Progenitor cell of endocrine pancreas (in vitro differentiated cells): ENCODE data around the gene AZU1. TPM values are rescaled to one million over a fixed set of nuclear protein-coding genes. Genes with fewer than 3 reads are reported as not detected.
"Not testable (repeated sequence)": the region's sequence is repeated elsewhere in the genome, so short reads cannot be mapped to it uniquely, and the experiment has no call there.

Experiments used
- DNase-seq: peaks from one replicate; pipeline ENCODE4 v3.0.0; 2021; ENCODE audit warnings: low spot score; ENCODE audit not compliant: unreplicated experiment
- H3K27ac Mint-ChIP-seq: 2 replicates; pipeline ENCODE4 v1.8.0; 2021; ENCODE audit warnings: mild to moderate bottlenecking, moderate library complexity, mixed read lengths
- H3K27me3 Mint-ChIP-seq: 2 replicates; pipeline ENCODE4 v1.8.0; 2021; ENCODE audit warnings: mixed read lengths
- H3K36me3 Mint-ChIP-seq: 2 replicates; pipeline ENCODE4 v1.8.0; 2022; ENCODE audit warnings: mixed read lengths; ENCODE audit not compliant: insufficient read depth
- H3K4me1 Mint-ChIP-seq: 2 replicates; pipeline ENCODE4 v1.8.0; 2021; ENCODE audit warnings: low read depth, mixed read lengths
- H3K4me3 Mint-ChIP-seq: 2 replicates; pipeline ENCODE4 v1.8.0; 2021; ENCODE audit warnings: low read depth, mild to moderate bottlenecking, moderate library complexity, mixed read lengths
- H3K9me3 Mint-ChIP-seq: 2 replicates; pipeline ENCODE4 v1.8.0; 2021; ENCODE audit warnings: low read depth, mixed read lengths
- total RNA-seq: library from RNA; stranded (reverse); gene quantifications from 2 replicates; pipeline ENCODE4 v1.2.1, GENCODE V29; 2021
- TF ChIP-seq, protein P1 (sequence below): fragments of 200-600 bp; sonication (generic); IDR thresholded peaks from one replicate; pipeline ENCODE4 v1.5.0; 2021; ENCODE audit warnings: antibody characterized with exemption, mild to moderate bottlenecking; ENCODE audit not compliant: unreplicated experiment

The AZU1 gene
- total RNA-seq, 1 donor from 2014 or later: 5.1 TPM

DNA sequence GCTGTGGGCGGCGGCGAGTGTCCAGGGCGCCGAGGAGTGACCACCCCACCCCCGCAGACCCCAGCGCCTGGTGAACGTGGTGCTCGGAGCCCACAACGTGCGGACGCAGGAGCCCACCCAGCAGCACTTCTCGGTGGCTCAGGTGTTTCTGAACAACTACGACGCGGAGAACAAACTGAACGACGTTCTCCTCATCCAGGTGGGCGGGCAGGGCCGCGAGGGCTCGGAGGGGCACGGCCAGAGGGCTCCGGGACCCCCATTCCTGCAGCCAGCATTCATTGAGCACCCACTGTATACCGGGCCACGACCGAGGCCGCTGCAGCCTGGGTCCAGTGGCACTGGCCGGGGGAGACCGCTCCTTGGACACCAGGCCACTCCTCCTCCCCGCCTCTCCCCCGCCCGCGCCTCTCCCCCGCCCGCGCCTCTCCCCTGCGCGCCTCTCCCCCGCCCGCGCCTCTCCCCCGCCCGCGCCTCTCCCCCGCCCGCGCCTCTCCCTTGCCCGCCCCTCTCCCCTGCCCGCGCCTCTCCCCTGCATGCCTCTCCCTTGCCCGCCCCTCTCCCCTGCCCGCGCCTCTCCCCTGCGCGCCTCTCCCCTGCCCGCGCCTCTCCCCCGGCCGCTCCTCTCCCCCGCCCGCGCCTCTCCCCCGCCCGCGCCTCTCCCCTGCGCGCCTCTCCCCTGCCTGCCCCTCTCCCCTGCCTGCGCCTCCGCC is 16.4 kb downstream of the AZU1 start:
- Mint-ChIP-seq H3K36me3 (peaks cover 2% of the 10 kb centered on the region), H3K9me3 (no peaks in the 10 kb centered on the region), H3K4me1 (no peaks in the 10 kb centered on the region), H3K27me3 (peaks cover 41% of the 10 kb centered on the region), H3K4me3 (no peak overlapping the region), H3K27ac (no peak overlapping the region)
- DNase-seq: no peak
- TF ChIP-seq, protein P1, sequence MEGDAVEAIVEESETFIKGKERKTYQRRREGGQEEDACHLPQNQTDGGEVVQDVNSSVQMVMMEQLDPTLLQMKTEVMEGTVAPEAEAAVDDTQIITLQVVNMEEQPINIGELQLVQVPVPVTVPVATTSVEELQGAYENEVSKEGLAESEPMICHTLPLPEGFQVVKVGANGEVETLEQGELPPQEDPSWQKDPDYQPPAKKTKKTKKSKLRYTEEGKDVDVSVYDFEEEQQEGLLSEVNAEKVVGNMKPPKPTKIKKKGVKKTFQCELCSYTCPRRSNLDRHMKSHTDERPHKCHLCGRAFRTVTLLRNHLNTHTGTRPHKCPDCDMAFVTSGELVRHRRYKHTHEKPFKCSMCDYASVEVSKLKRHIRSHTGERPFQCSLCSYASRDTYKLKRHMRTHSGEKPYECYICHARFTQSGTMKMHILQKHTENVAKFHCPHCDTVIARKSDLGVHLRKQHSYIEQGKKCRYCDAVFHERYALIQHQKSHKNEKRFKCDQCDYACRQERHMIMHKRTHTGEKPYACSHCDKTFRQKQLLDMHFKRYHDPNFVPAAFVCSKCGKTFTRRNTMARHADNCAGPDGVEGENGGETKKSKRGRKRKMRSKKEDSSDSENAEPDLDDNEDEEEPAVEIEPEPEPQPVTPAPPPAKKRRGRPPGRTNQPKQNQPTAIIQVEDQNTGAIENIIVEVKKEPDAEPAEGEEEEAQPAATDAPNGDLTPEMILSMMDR: no peak

DNA sequence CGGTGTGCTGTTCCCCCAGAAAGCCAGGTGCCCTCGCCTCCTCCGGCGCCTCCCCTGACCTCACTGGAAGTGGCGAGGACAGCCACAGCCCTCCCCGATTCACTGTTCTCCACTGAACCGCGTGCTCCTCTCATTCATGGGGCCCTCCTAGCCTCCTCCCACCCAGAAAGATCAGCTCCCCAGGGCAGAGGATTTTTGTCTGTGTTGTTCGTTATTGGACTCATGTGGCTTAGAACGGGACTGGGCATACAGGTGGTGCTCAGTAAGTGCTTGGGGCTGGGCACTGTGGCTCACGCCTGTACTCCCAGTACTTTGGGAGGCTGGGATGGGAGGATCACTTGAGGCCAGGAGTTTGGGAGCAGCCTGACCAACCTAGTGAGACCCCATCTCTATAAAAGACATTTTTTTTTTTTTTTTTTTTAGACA is 16.9 kb downstream of the AZU1 start:
- no peak for DNase-seq
- no peaks in the 10 kb centered on the region for H3K9me3 Mint-ChIP-seq
- peaks cover 39% of the 10 kb centered on the region for H3K27me3 Mint-ChIP-seq
- peaks cover 2% of the 10 kb centered on the region for H3K36me3 Mint-ChIP-seq
- no peak overlapping the region for H3K27ac Mint-ChIP-seq
- TF ChIP-seq, protein P1: no peak
- H3K4me3 Mint-ChIP-seq: no peak overlapping the region
- no peaks in the 10 kb centered on the region for H3K4me1 Mint-ChIP-seq

DNA sequence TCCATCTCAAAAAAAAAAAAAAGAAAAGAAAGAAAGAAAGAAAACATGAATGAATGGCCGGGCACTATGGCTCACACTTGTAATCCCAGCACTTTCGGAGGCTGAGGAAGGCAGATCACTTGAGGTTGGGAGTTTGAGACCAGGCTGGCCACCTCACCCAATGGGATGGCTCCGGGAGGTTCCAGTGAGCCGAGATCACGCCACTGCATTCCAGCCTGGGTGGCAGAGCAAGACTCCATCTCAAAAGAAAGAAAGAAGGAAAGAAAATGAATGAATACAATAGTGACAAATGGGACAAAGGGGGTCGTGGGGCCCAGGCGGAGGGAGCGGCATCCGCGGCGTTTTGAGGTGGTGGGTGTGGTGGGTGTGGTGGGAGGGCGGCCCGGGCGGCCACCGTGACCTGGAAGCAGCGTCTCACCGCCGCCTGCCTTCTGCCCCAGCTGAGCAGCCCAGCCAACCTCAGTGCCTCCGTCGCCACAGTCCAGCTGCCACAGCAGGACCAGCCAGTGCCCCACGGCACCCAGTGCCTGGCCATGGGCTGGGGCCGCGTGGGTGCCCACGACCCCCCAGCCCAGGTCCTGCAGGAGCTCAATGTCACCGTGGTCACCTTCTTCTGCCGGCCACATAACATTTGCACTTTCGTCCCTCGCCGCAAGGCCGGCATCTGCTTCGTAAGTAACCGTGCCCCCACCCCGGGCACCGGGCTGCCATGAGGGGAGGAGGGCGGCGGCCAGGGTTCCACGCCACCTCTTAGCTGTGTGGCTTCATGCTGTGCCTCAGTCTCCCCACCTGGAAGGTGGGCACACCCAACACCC is 18.3 kb downstream of the AZU1 start:
- Mint-ChIP-seq H3K4me3 (no peak overlapping the region), H3K27ac (peak overlapping the region; percentile 1), H3K27me3 (peaks cover 39% of the 10 kb centered on the region), H3K4me1 (no peaks in the 10 kb centered on the region), H3K36me3 (peaks cover 2% of the 10 kb centered on the region), H3K9me3 (no peaks in the 10 kb centered on the region)
- DNase-seq: no peak
- TF ChIP-seq, protein P1: no peak

DNA sequence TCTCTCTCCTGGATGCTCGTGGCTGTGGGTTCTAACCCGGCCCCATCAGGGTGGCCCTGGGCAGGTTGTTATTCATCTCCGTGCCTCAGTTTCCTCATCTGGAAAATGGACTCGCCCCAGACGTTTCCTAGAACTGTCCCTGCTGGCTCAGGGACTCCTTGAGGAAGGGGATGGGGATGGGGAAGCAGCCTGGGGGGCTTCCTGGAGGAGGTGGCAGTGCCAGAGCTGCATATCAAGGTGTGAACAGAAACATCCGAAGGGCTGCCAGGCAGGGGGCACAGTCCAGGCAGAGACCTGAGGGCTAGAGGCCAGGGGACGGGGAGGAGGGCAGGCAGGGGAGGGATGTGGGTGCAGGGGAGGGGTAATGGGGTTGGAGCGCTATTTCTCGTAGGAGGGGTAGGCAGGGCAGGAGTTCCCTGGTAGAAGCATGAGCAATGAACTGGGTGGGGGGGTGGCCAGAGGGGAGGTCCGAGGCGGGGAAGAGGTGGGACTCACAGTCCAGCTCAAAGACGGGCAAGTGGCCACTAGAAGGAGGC is 20.8 kb downstream of the AZU1 start:
- TF ChIP-seq, protein P1: no peak
- no peak for DNase-seq
- Mint-ChIP-seq H3K4me3 (no peak overlapping the region), H3K4me1 (no peaks in the 10 kb centered on the region), H3K27ac (no peak overlapping the region), H3K27me3 (peaks cover 26% of the 10 kb centered on the region), H3K9me3 (no peaks in the 10 kb centered on the region), H3K36me3 (no peaks in the 10 kb centered on the region)

DNA sequence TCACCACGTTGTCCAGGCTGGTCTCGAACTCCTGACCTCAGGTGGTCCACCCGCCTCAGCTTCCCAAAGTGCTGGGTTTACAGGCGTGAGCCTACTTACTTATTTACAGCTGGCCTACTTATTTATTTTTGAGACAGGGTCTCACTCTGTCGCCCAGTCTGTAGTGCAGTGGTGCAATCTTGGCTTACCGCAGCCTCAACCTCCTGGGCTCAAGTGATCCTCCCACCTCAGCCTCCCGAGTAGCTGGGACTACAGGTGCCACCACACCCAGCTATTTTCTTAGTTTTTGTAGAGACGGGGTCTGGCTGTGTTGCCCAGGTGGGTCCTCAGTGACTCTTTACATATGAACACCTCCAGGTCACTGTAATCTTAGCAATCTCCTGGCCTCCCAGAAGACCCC is 21.6 kb downstream of the AZU1 start:
- not testable (repeated sequence) for H3K36me3 Mint-ChIP-seq, H3K9me3 Mint-ChIP-seq, H3K27ac Mint-ChIP-seq, H3K4me1 Mint-ChIP-seq, H3K4me3 Mint-ChIP-seq, DNase-seq
- H3K27me3 Mint-ChIP-seq: peaks cover 26% of the 10 kb centered on the region
